ENCODE measurements around the gene BRCC3.

DNA sequence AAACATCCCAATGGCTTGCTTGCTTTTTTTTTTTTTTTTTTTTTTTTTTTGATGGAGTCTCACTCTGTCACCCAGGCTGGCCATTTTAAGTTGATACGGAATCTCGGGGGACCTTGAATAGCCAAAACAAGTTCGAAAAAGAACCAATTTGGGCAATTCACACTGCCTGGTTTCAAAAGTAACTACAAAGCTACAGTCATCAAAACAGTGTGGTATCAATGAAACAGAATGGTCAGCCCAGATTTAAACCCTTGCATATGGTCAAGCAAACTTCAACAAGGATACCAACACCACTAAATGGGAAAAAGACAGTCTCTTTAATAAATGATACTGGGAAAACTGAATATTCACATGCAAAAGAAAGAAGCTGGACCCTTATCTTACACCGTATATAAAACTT, 41.8 kb downstream of the BRCC3 start:
- TF ChIP-seq, protein P1, sequence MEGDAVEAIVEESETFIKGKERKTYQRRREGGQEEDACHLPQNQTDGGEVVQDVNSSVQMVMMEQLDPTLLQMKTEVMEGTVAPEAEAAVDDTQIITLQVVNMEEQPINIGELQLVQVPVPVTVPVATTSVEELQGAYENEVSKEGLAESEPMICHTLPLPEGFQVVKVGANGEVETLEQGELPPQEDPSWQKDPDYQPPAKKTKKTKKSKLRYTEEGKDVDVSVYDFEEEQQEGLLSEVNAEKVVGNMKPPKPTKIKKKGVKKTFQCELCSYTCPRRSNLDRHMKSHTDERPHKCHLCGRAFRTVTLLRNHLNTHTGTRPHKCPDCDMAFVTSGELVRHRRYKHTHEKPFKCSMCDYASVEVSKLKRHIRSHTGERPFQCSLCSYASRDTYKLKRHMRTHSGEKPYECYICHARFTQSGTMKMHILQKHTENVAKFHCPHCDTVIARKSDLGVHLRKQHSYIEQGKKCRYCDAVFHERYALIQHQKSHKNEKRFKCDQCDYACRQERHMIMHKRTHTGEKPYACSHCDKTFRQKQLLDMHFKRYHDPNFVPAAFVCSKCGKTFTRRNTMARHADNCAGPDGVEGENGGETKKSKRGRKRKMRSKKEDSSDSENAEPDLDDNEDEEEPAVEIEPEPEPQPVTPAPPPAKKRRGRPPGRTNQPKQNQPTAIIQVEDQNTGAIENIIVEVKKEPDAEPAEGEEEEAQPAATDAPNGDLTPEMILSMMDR (IDR thresholded peaks at IDR 0.05; ENCODE audit: poor library complexity), result no peak
- TF ChIP-seq EZH2 (IDR thresholded peaks at IDR 0.05; ENCODE audit: borderline replicate concordance), result no peak
